ENCODE data around the gene ZNF668. TPM values are rescaled to one million over a fixed set of nuclear protein-coding genes. Genes with fewer than 3 reads are reported as not detected.
A peak's percentile ranks its signal among the peaks of the same experiment; 100 is the strongest.

Gene ZNF668
- total RNA-seq, 1 experiment from 2014 or later: 16.8 TPM

GRCh38 chr16:31084584-31085302 is 10.7 kb upstream of the ZNF668 start (continued):
- TF ChIP-seq CTCF (IDR thresholded peaks at IDR 0.05 in 2 of 3, conservative IDR thresholded peaks at IDR 0.05 in 1 of 3; ENCODE audit: borderline replicate concordance in 1 of 3, insufficient read depth in 1 of 3, low read depth in 2 of 3, low read length in 2 of 3) (no peak), ZNF274 (IDR thresholded peaks at IDR 0.05; ENCODE audit: low read depth, low read length) (no peak), EZH2phosphoT487 (IDR thresholded peaks at IDR 0.05; ENCODE audit: borderline replicate concordance) (no peak), RAD21 (IDR thresholded peaks at IDR 0.05; ENCODE audit: low read depth) (no peak), EZH2 (IDR thresholded peaks at IDR 0.05) (no peak), POLR2AphosphoS5 (IDR thresholded peaks at IDR 0.05; ENCODE audit: low read depth, low read length) (no peak), ELF1 (IDR thresholded peaks at IDR 0.05; ENCODE audit: borderline replicate concordance, low read depth) (no peak), ZFX (IDR thresholded peaks at IDR 0.05) (no peak)

- Histone ChIP-seq H3K9ac (ENCODE audit: low read length) (no peak overlapping the region), H3K36me3 (ENCODE audit: control insufficient read depth in 1 of 2, insufficient read depth in 2 of 2, low read length in 2 of 2) (peaks cover 7 to 13% of the 10 kb centered on the region in 2 experiments; a peak in 2 of 4 replicates), H3K27ac (ENCODE audit: low read depth, low read length) (no peak overlapping the region), H3K4me3 (replicated peaks in 1 of 2; ENCODE audit: low read depth in 1 of 2, low read length in 2 of 2) (no peak overlapping the region), H3K79me2 (ENCODE audit: insufficient read depth, low read length) (no peaks in the 10 kb centered on the region), H3K4me2 (ENCODE audit: low read length) (no peak overlapping the region), H4K20me1 (ENCODE audit: insufficient read depth) (no peaks in the 10 kb centered on the region), H2AFZ (ENCODE audit: low read depth, low read length, poor library complexity, severe bottlenecking) (no peak overlapping the region), H3K9me2 (ENCODE audit: insufficient read depth) (no peaks in the 10 kb centered on the region), H3K9me3 (ENCODE audit: control insufficient read depth in 1 of 2, insufficient read depth in 1 of 2, low read depth in 1 of 2, low read length in 2 of 2) (no peaks in the 10 kb centered on the region), H3K4me1 (ENCODE audit: control insufficient read depth in 1 of 2, insufficient read depth in 2 of 2, low read length in 2 of 2) (peaks cover 0 to 11% of the 10 kb centered on the region in 2 experiments; a peak in 1 of 4 replicates), H3K27me3 (ENCODE audit: insufficient read depth, low read length) (no peaks in the 10 kb centered on the region)
- ChIA-PET POLR2A (no interaction called here), CTCF (no interaction called here), RAD21 (ENCODE audit: low non-redundant PET in 1 of 2, low total read pairs in 2 of 2, uncharacterized antibody in 2 of 2, unreplicated experiment in 2 of 2) (no interaction called here)
- ATAC-seq (no peak), DNase-seq (ENCODE audit: low read depth, low spot score) (no peak)
- intact Hi-C loops (cut with micrococcal nuclease): no loop called here
- TF ChIP-seq ATF3 (IDR thresholded peaks at IDR 0.05): no peak
- TF ChIP-seq POLR2AphosphoS5 (IDR thresholded peaks at IDR 0.05; ENCODE audit: low read depth, low read length): peak; percentile 13; the same call in 1 of the 2 replicates
- BruUV-seq (replicated peaks): no TSS peak
Measured at GRCh38 chr16:31083981-31084380, 9.9 kb upstream of the ZNF668 start.
